ENCODE results near the gene GNG5. TPM values are rescaled to one million over a fixed set of nuclear protein-coding genes. Genes with fewer than 3 reads are reported as not detected.

GNG5 gene
- total and polyA plus RNA-seq, 7 experiments from 2014 or later: 24.8 to 250 (median 58.8) TPM

- DNase-seq: no peak
- intact Hi-C loops (cut with micrococcal nuclease): no loop called here
- CTCF ChIA-PET: interaction anchor here (0.7 to 1.6 kb wide), 5 partner anchors 24 to 140 kb away, joined by 3 to 4 read pairs (median 4); partner anchors contain the start of genes CTBS and SPATA1
- Histone ChIP-seq H3K27me3 (ENCODE audit: control insufficient read depth in 2 of 2, insufficient read depth in 2 of 2, low read length in 2 of 2) (peaks cover 0 to 7% of the 10 kb centered on the region in 2 donors), H3K9me3 (ENCODE audit: control insufficient read depth in 2 of 3, low read length in 3 of 3) (no peaks in the 10 kb centered on the region), H3K36me3 (ENCODE audit: control insufficient read depth in 2 of 3, insufficient read depth in 3 of 3, low read length in 3 of 3) (peaks cover 0 to 24% (median 4%) of the 10 kb centered on the region in 3 experiments), H3K4me1 (ENCODE audit: control insufficient read depth in 2 of 2, insufficient read depth in 2 of 2, low read length in 2 of 2) (peaks cover 22 to 32% of the 10 kb centered on the region in 2 donors), H3K27ac (ENCODE audit: low read depth, low read length) (no peak overlapping the region), H3K4me3 (ENCODE audit: low read length) (no peak overlapping the region)
- Mint-ChIP-seq H3K36me3 (peaks cover 12 to 51% (median 38%) of the 10 kb centered on the region in 5 donors), H3K4me3 (peak overlapping the region; percentile 26 to 100 (median 61)), H3K4me1 (peaks cover 35 to 75% (median 64%) of the 10 kb centered on the region in 7 donors), H3K27me3 (peaks cover 8 to 15% (median 9%) of the 10 kb centered on the region in 5 donors), H3K27ac (peak overlapping the region in 3 of 9 donors; percentile 4 to 69 (median 51)), H3K9me3 (peaks cover 3 to 18% (median 7%) of the 10 kb centered on the region in 11 donors)
- POLR2A ChIA-PET: interaction anchor here (0.6 to 5.0 kb wide), 4 partner anchors 11 to 195 kb away, joined by 3 to 60 read pairs (median 6); partner anchors contain the start of genes CTBS, GNG5 and SPATA1
- ATAC-seq: no peak
Measured at GRCh38 chr1:84481317-84481716, 25.1 kb downstream of the GNG5 start.

- Mint-ChIP-seq H3K9me3 (peaks cover 3 to 22% (median 7%) of the 10 kb centered on the region in 11 donors), H3K4me3 (peak overlapping the region in 9 of 10 donors; percentile 41 to 100 (median 62)), H3K27ac (no peak overlapping the region), H3K4me1 (peaks cover 29 to 68% (median 58%) of the 10 kb centered on the region in 7 donors), H3K36me3 (peaks cover 12 to 46% (median 32%) of the 10 kb centered on the region in 5 donors), H3K27me3 (peaks cover 11 to 21% (median 13%) of the 10 kb centered on the region in 5 donors)
- DNase-seq: no peak
- intact Hi-C loops (cut with micrococcal nuclease): no loop called here
- ChIA-PET CTCF (interaction anchor here (1.5 to 1.6 kb wide), 3 partner anchors 25 to 93 kb away, joined by 3 to 4 read pairs (median 4); partner anchors contain the start of genes CTBS and SPATA1), POLR2A (interaction anchor here (0.6 to 5.0 kb wide), 13 partner anchors 12 to 1228 kb away, joined by 3 to 60 read pairs (median 4); partner anchors contain the start of genes CTBS, GNG5, PRKACB and SPATA1)
- Histone ChIP-seq H3K36me3 (ENCODE audit: control insufficient read depth in 2 of 3, insufficient read depth in 3 of 3, low read length in 3 of 3) (peaks cover 0 to 20% (median 0%) of the 10 kb centered on the region in 3 experiments), H3K27ac (ENCODE audit: low read depth, low read length) (no peak overlapping the region), H3K4me3 (ENCODE audit: low read length) (peak overlapping the region; percentile 72), H3K9me3 (ENCODE audit: control insufficient read depth in 2 of 3, low read length in 3 of 3) (no peaks in the 10 kb centered on the region), H3K27me3 (ENCODE audit: control insufficient read depth in 2 of 2, insufficient read depth in 2 of 2, low read length in 2 of 2) (peaks cover 0 to 7% of the 10 kb centered on the region in 2 donors), H3K4me1 (ENCODE audit: control insufficient read depth in 2 of 2, insufficient read depth in 2 of 2, low read length in 2 of 2) (peaks cover 22 to 28% of the 10 kb centered on the region in 2 donors)
- no peak for ATAC-seq
Measured at GRCh38 chr1:84480650-84481049, 25.7 kb downstream of the GNG5 start.

GRCh38 chr1:84479998-84480397 lies 26.4 kb downstream of the GNG5 start:
- no peak for ATAC-seq
- H3K36me3 ChIP-seq (ENCODE audit: control insufficient read depth in 2 of 3, insufficient read depth in 3 of 3, low read length in 3 of 3): peaks cover 0 to 13% (median 0%) of the 10 kb centered on the region in 3 experiments
- peak overlapping the region; percentile 98 to 100 (median 99) for H3K27ac Mint-ChIP-seq
- H3K4me1 ChIP-seq (ENCODE audit: control insufficient read depth in 2 of 2, insufficient read depth in 2 of 2, low read length in 2 of 2): peaks cover 22 to 28% of the 10 kb centered on the region in 2 donors
- H3K27me3 Mint-ChIP-seq: peaks cover 16 to 27% (median 18%) of the 10 kb centered on the region in 5 donors
- H3K36me3 Mint-ChIP-seq: peaks cover 12 to 40% (median 31%) of the 10 kb centered on the region in 5 donors
- peaks cover 3 to 23% (median 7%) of the 10 kb centered on the region in 11 donors for H3K9me3 Mint-ChIP-seq
- H3K9me3 ChIP-seq (ENCODE audit: control insufficient read depth in 2 of 3, low read length in 3 of 3): no peaks in the 10 kb centered on the region
- peak overlapping the region; percentile 88 to 100 (median 98) for H3K4me3 Mint-ChIP-seq
- peak overlapping the region; percentile 80 for H3K27ac ChIP-seq (ENCODE audit: low read depth, low read length)
- no peak for DNase-seq
- peaks cover 0 to 7% of the 10 kb centered on the region in 2 donors for H3K27me3 ChIP-seq (ENCODE audit: control insufficient read depth in 2 of 2, insufficient read depth in 2 of 2, low read length in 2 of 2)
- peak overlapping the region; percentile 72 for H3K4me3 ChIP-seq (ENCODE audit: low read length)
- ChIA-PET POLR2A (interaction anchor here (0.9 to 5.0 kb wide), 9 partner anchors 18 to 1228 kb away, joined by 3 to 60 read pairs (median 4); partner anchors contain the start of genes CTBS, GNG5, PRKACB and SPATA1), CTCF (interaction anchor here (1.6 kb wide), 1 partner anchor 26 kb away, joined by 4 read pairs; the partner anchor contains the start of gene SPATA1)
- H3K4me1 Mint-ChIP-seq: peaks cover 29 to 65% (median 55%) of the 10 kb centered on the region in 7 donors
- intact Hi-C loops (cut with micrococcal nuclease): loop anchor here (1.0 to 2.0 kb wide), 12 partner anchors 26 to 796 kb away; partner anchors contain the start of genes BCL10 (in 2 of the 2), GNG5 (in 2 of the 2), PRKACB (in 2 of the 2) and SPATA1 (in 2 of the 2)

GRCh38 chr1:84478876-84479868 lies 27.2 kb downstream of the GNG5 start, which contains the start of gene RPF1:
RPF1 (plus strand) TSS chr1:84479266; CDS start chr1:84479282, 16 bp downstream.
- POLR2A ChIA-PET: interaction anchor here (0.5 to 5.0 kb wide), 23 partner anchors 9 to 1229 kb away, joined by 3 to 60 read pairs (median 4); partner anchors contain the start of genes CTBS, GNG5, PRKACB and SPATA1
- Mint-ChIP-seq H3K4me1 (peaks cover 29 to 60% (median 49%) of the 10 kb centered on the region in 7 donors), H3K36me3 (peaks cover 12 to 36% (median 29%) of the 10 kb centered on the region in 5 donors), H3K27me3 (peaks cover 21 to 35% (median 26%) of the 10 kb centered on the region in 5 donors), H3K9me3 (peaks cover 3 to 23% (median 7%) of the 10 kb centered on the region in 11 donors), H3K27ac (peak within 1 kb of the TSS; percentile 98 to 100 (median 99)), H3K4me3 (peak within 1 kb of the TSS; percentile 88 to 100 (median 98))
- H3K4me1 ChIP-seq (ENCODE audit: control insufficient read depth in 2 of 2, insufficient read depth in 2 of 2, low read length in 2 of 2): peaks cover 22 to 28% of the 10 kb centered on the region in 2 donors
- peak; percentile 97 for ATAC-seq
- peaks cover 0 to 6% (median 0%) of the 10 kb centered on the region in 3 experiments for H3K36me3 ChIP-seq (ENCODE audit: control insufficient read depth in 2 of 3, insufficient read depth in 3 of 3, low read length in 3 of 3)
- intact Hi-C loops (cut with micrococcal nuclease): loop anchor here (1.0 to 2.0 kb wide), 12 partner anchors 27 to 797 kb away; partner anchors contain the start of genes BCL10 (in 2 of the 2), GNG5 (in 2 of the 2), PRKACB (in 2 of the 2) and SPATA1 (in 2 of the 2)
- peak within 1 kb of the TSS; percentile 72 for H3K4me3 ChIP-seq (ENCODE audit: low read length)
- CTCF ChIA-PET: interaction anchor here (1.0 to 1.5 kb wide), 2 partner anchors 42 to 141 kb away, joined by 3 to 5 read pairs; no protein-coding TSS in a partner anchor
- H3K27ac ChIP-seq (ENCODE audit: low read depth, low read length): peak within 1 kb of the TSS; percentile 80
- H3K9me3 ChIP-seq (ENCODE audit: control insufficient read depth in 2 of 3, low read length in 3 of 3): no peaks in the 10 kb centered on the region
- DNase-seq: peak; percentile 61 to 88 (median 83)
- H3K27me3 ChIP-seq (ENCODE audit: control insufficient read depth in 2 of 2, insufficient read depth in 2 of 2, low read length in 2 of 2): peaks cover 0 to 7% of the 10 kb centered on the region in 2 donors

- peaks cover 3 to 23% (median 7%) of the 10 kb centered on the region in 11 donors for H3K9me3 Mint-ChIP-seq
- Histone ChIP-seq H3K4me1 (ENCODE audit: control insufficient read depth in 2 of 2, insufficient read depth in 2 of 2, low read length in 2 of 2) (peaks cover 14 to 18% of the 10 kb centered on the region in 2 donors), H3K27ac (ENCODE audit: low read depth, low read length) (no peak overlapping the region), H3K4me3 (ENCODE audit: low read length) (no peak overlapping the region), H3K27me3 (ENCODE audit: control insufficient read depth in 2 of 2, insufficient read depth in 2 of 2, low read length in 2 of 2) (peaks cover 0 to 7% of the 10 kb centered on the region in 2 donors), H3K9me3 (ENCODE audit: control insufficient read depth in 2 of 3, low read length in 3 of 3) (no peaks in the 10 kb centered on the region), H3K36me3 (ENCODE audit: control insufficient read depth in 2 of 3, insufficient read depth in 3 of 3, low read length in 3 of 3) (peaks cover 0 to 2% (median 0%) of the 10 kb centered on the region in 3 experiments)
- POLR2A ChIA-PET: no interaction called here
- H3K27ac Mint-ChIP-seq: no peak overlapping the region
- no peak overlapping the region for H3K4me3 Mint-ChIP-seq
- intact Hi-C loops (cut with micrococcal nuclease): no loop called here
- ATAC-seq: no peak
- H3K4me1 Mint-ChIP-seq: peaks cover 11 to 33% (median 22%) of the 10 kb centered on the region in 7 donors
- no peak for DNase-seq
- H3K36me3 Mint-ChIP-seq: peaks cover 2 to 22% (median 17%) of the 10 kb centered on the region in 5 donors
- CTCF ChIA-PET: no interaction called here
- H3K27me3 Mint-ChIP-seq: peaks cover 39 to 63% (median 52%) of the 10 kb centered on the region in 5 donors
Measured at GRCh38 chr1:84476225-84476624, 30.2 kb downstream of the GNG5 start.
